Loucy (cell line): ENCODE data around the gene PIK3CD.

Experiments used
- EZH2phosphoT487 ChIP-seq: fragments of 200-600 bp; IDR thresholded peaks from 2 replicates; pipeline ENCODE4 v1.6.1; 2018; ENCODE audit warnings: antibody characterized with exemption, mild to moderate bottlenecking, moderate library complexity, borderline replicate concordance
- TF ChIP-seq, protein P1 (sequence below): fragments of 200-600 bp; sonication (generic); conservative IDR thresholded peaks from 2 replicates; pipeline ENCODE4 v1.5.1; 2014; ENCODE audit warnings: mild to moderate bottlenecking, antibody characterized with exemption, low read length

DNA sequence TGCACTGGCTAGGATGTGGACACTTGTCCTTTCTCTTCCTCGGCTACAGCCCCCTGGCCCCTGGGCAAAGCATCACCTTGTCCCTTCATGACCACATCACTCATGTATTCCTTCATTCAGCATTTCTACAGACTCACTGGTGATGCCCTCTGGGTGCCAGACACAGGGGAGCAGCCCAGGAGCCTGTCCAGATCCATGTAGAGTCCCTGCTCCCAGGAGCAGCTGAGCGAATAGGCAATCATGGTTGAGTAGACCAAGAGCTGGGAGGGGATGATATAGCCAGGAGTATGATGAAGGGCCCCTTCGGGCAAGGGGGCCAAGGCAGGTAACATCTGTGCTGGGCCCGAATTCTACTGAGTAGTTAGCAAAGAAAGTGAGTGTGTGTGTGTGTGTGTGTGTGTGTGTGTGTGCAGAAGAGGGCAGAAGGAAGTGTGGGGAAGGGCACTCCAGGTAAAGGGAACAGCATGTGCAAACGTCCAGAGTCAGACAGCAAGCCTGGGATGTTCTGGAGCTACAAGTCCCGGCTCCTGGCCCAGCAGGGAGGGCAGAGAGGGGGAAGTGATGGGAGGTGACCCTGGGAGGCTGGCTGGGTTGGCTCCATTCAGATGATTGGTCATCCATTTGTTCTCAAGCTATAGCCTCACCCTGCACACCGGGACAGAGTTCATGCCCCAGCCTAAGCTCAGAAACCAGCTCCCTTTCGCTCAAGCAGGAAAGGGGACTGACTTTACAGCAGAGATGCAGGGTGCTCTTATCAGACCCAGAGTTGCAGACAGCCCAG, 21.0 kb upstream of the PIK3CD start:
- TF ChIP-seq, protein P1, sequence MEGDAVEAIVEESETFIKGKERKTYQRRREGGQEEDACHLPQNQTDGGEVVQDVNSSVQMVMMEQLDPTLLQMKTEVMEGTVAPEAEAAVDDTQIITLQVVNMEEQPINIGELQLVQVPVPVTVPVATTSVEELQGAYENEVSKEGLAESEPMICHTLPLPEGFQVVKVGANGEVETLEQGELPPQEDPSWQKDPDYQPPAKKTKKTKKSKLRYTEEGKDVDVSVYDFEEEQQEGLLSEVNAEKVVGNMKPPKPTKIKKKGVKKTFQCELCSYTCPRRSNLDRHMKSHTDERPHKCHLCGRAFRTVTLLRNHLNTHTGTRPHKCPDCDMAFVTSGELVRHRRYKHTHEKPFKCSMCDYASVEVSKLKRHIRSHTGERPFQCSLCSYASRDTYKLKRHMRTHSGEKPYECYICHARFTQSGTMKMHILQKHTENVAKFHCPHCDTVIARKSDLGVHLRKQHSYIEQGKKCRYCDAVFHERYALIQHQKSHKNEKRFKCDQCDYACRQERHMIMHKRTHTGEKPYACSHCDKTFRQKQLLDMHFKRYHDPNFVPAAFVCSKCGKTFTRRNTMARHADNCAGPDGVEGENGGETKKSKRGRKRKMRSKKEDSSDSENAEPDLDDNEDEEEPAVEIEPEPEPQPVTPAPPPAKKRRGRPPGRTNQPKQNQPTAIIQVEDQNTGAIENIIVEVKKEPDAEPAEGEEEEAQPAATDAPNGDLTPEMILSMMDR = no peak
- no peak for TF ChIP-seq EZH2phosphoT487
